Fibroblast of lung (primary cell): ENCODE results near the gene RASL11B. TPM values are rescaled to one million over a fixed set of nuclear protein-coding genes. Genes with fewer than 3 reads are reported as not detected.

Source experiments
- DNase-seq, 2 donors: peaks; one replicate each; pipeline versions ENCODE4 v3.0.0 to v3.0.0-alpha.2; 2010; ENCODE audit warnings: low read depth in 2 of 2
- H2AFZ ChIP-seq: 2 replicates; pipeline ENCODE4 v1.5.1; 2012; ENCODE audit warnings: low read length, control low read depth, inconsistent platforms
- H3K27ac ChIP-seq: 2 replicates; pipeline ENCODE4 v1.5.1; 2011; ENCODE audit warnings: low read length, control low read depth; ENCODE audit not compliant: insufficient read depth
- H3K27me3 ChIP-seq: 2 replicates; pipeline ENCODE4 v1.5.1; 2011; ENCODE audit warnings: mild to moderate bottlenecking, low read length; ENCODE audit not compliant: control insufficient read depth, insufficient read depth
- H3K36me3 ChIP-seq: 2 replicates; pipeline ENCODE4 v1.5.1; 2011; ENCODE audit warnings: low read length; ENCODE audit not compliant: control insufficient read depth, insufficient read depth
- H3K4me1 ChIP-seq: 2 replicates; pipeline ENCODE4 v1.5.1; 2011; ENCODE audit warnings: low read length; ENCODE audit not compliant: control insufficient read depth, insufficient read depth; ENCODE audit errors: extremely low read depth
- H3K4me2 ChIP-seq: 2 replicates; pipeline ENCODE4 v1.5.1; 2011; ENCODE audit warnings: low read length, control low read depth; ENCODE audit not compliant: insufficient read depth; ENCODE audit errors: extremely low read depth
- H3K4me3 ChIP-seq, 4 experiments: fragments of 200-600 bp in 1 of 4; sonication (generic) in 1 of 4; replicated peaks in 1 of 4; 2 replicates each; pipeline ENCODE4 v1.5.1; 2011 to 2016; ENCODE audit warnings: low read length in 4 of 4, low read depth in 3 of 4, mild to moderate bottlenecking in 3 of 4, control low read depth in 2 of 4, inconsistent platforms in 1 of 4, mixed read lengths in 1 of 4; ENCODE audit not compliant: insufficient read depth in 1 of 4; ENCODE audit errors: control extremely low read depth in 1 of 4
- H3K79me2 ChIP-seq: 2 replicates; pipeline ENCODE4 v1.5.1; 2012; ENCODE audit warnings: mild to moderate bottlenecking, low read length, inconsistent platforms; ENCODE audit not compliant: control insufficient read depth, insufficient read depth
- H3K9ac ChIP-seq: 2 replicates; pipeline ENCODE4 v1.5.1; 2011; ENCODE audit warnings: mild to moderate bottlenecking, low read length, control low read depth; ENCODE audit not compliant: insufficient read depth
- H3K9me3 ChIP-seq: 2 replicates; pipeline ENCODE4 v1.5.1; 2012; ENCODE audit warnings: low read depth, low read length; ENCODE audit not compliant: control insufficient read depth, insufficient read depth
- H4K20me1 ChIP-seq: 2 replicates; pipeline ENCODE4 v1.5.1; 2011; ENCODE audit warnings: low read length; ENCODE audit not compliant: control insufficient read depth, insufficient read depth; ENCODE audit errors: extremely low read depth
- EZH2 ChIP-seq: IDR thresholded peaks from 2 replicates; pipeline ENCODE4 v1.5.1; 2012; ENCODE audit warnings: low read length, control low read depth, mild to moderate bottlenecking; ENCODE audit errors: missing control alignments
- polyA plus RNA-seq, 2 donors: library from polyadenylated mRNA; depleted of rRNA in 1 of 2; stranded (reverse) in 1 of 2; unstranded in 1 of 2; fragments of >200 nt; gene quantifications; 2 replicates each; pipeline ENCODE4 v1.2.1, GENCODE V29; 2011 to 2012; ENCODE audit warnings: missing spikeins in 1 of 2
- total RNA-seq: library from RNA; depleted of rRNA; stranded (reverse); fragments of >200 nt; gene quantifications from 2 replicates; pipeline ENCODE4 v1.2.1, GENCODE V29; 2014
- TF ChIP-seq, protein P1 (sequence below), 2 donors: IDR thresholded peaks in 1 of 2; conservative IDR thresholded peaks in 1 of 2; 1 replicate in 1 of 2; 2 replicates in 1 of 2; pipeline ENCODE4 v1.5.1; 2011 to 2012; ENCODE audit warnings: low read length in 2 of 2, control low read depth in 1 of 2, inconsistent platforms in 1 of 2, low read depth in 1 of 2, mild to moderate bottlenecking in 1 of 2

The RASL11B gene
- total and polyA plus RNA-seq, 2 donors (not counting 1 experiment from before 2014, with no cell fraction given): 2.1 to 15.2 TPM

DNA sequence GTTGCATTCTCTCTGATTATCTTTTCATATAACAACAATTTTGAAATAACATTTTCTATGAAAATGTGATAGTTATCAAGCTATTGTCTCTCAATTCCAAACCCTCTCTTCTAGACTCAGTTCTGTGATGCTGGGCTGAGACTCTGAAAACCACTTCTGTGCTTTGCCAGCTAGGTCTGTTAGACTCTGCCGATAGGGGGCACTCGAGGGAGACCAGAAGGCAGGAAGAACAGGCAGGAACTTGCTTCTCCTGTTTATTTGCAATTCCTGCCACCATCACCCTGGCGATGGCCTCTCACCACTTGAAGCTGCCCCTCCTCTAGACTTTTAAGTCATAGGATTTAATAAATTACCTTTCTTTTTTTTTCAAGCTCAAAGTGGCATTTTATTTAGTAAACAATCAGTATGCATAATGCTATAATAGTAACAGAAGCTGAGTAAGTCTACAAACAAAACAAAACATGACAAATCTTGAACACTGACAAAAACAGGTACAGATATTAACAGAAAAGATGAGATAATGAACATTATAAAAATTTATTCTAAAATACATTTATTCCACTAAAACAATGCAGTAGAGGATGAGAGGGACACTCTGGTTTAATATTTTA is 49.7 kb downstream of the RASL11B start:
- Histone ChIP-seq H3K9ac (no peak overlapping the region), H3K9me3 (no peaks in the 10 kb centered on the region), H3K4me3 (no peak overlapping the region), H3K4me2 (no peak overlapping the region), H3K27me3 (no peaks in the 10 kb centered on the region), H3K4me1 (peaks cover 8% of the 10 kb centered on the region), H4K20me1 (no peaks in the 10 kb centered on the region), H3K79me2 (no peaks in the 10 kb centered on the region), H2AFZ (no peak overlapping the region), H3K36me3 (no peaks in the 10 kb centered on the region), H3K27ac (no peak overlapping the region)
- peak; percentile 51 to 75 for DNase-seq
- no peak for TF ChIP-seq EZH2
- TF ChIP-seq, protein P1, sequence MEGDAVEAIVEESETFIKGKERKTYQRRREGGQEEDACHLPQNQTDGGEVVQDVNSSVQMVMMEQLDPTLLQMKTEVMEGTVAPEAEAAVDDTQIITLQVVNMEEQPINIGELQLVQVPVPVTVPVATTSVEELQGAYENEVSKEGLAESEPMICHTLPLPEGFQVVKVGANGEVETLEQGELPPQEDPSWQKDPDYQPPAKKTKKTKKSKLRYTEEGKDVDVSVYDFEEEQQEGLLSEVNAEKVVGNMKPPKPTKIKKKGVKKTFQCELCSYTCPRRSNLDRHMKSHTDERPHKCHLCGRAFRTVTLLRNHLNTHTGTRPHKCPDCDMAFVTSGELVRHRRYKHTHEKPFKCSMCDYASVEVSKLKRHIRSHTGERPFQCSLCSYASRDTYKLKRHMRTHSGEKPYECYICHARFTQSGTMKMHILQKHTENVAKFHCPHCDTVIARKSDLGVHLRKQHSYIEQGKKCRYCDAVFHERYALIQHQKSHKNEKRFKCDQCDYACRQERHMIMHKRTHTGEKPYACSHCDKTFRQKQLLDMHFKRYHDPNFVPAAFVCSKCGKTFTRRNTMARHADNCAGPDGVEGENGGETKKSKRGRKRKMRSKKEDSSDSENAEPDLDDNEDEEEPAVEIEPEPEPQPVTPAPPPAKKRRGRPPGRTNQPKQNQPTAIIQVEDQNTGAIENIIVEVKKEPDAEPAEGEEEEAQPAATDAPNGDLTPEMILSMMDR (conservative IDR thresholded peaks at IDR 0.05 in 1 of 2, IDR thresholded peaks at IDR 0.05 in 1 of 2; ENCODE audit: low read depth in 1 of 2, low read length in 2 of 2): peak; percentile 70 to 85

DNA sequence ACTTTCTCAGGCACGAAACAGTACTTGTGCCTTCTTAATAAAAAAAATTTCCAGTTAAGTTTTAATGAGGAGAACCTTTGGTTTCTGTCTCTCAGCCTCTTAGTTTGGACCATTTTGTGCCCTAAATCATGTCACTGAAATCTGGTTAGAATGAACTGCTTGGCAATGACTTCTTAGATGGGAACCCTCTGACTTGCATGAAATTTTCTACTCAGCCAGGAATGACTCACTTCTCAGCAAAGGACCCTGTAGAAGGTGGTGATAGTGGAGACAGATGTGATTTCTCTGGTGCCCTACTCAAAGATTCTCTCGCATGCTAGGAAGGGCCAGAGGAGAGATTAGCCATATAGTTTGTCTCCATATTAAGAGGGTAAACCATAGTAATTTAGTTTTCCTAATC is 50.5 kb downstream of the RASL11B start:
- no peaks in the 10 kb centered on the region for H3K36me3 ChIP-seq
- H3K27ac ChIP-seq: no peak overlapping the region
- DNase-seq: peak in 1 of 2 donors; percentile 44
- TF ChIP-seq, protein P1 (conservative IDR thresholded peaks at IDR 0.05 in 1 of 2, IDR thresholded peaks at IDR 0.05 in 1 of 2; ENCODE audit: low read depth in 1 of 2, low read length in 2 of 2): no peak
- no peak for TF ChIP-seq EZH2
- H3K79me2 ChIP-seq: no peaks in the 10 kb centered on the region
- no peaks in the 10 kb centered on the region for H4K20me1 ChIP-seq
- no peaks in the 10 kb centered on the region for H3K27me3 ChIP-seq
- peaks cover 8% of the 10 kb centered on the region for H3K4me1 ChIP-seq
- H3K4me3 ChIP-seq: no peak overlapping the region
- H3K9me3 ChIP-seq: no peaks in the 10 kb centered on the region
- H3K4me2 ChIP-seq: no peak overlapping the region
- no peak overlapping the region for H2AFZ ChIP-seq
- no peak overlapping the region for H3K9ac ChIP-seq

DNA sequence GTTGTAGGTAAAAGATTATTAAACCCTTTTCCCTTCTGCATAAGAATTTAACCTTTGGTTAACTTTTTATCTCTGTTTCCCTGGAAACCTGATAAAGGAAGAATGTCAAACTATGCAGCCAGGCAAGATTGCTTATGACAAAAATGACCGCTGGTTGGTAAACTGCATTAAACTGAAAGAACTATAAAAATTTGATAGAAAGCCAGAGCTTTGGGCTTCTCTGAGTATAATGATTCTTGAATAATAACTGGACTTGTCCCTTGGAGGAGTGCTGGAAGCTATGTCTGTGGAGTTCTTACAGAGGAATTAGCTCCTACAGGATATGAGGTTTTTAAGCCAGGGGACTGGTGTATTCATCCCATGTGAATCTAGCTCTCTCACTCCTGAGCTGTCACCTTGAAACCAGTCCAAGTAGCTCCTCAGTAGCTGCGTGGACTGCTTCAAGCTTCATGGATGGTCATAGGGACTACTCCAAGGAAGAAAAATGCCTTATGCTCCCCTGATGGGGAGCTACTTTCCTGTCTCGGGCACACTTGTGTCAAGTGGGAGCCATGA is 52.0 kb downstream of the RASL11B start:
- Histone ChIP-seq H3K4me2 (no peak overlapping the region), H4K20me1 (no peaks in the 10 kb centered on the region), H3K4me3 (no peak overlapping the region), H3K79me2 (no peaks in the 10 kb centered on the region), H3K4me1 (peaks cover 4% of the 10 kb centered on the region), H3K9me3 (no peaks in the 10 kb centered on the region), H2AFZ (no peak overlapping the region), H3K27ac (no peak overlapping the region), H3K27me3 (no peaks in the 10 kb centered on the region), H3K36me3 (no peaks in the 10 kb centered on the region), H3K9ac (no peak overlapping the region)
- DNase-seq: peak; percentile 55 to 86
- TF ChIP-seq EZH2: no peak
- TF ChIP-seq, protein P1 (conservative IDR thresholded peaks at IDR 0.05 in 1 of 2, IDR thresholded peaks at IDR 0.05 in 1 of 2; ENCODE audit: low read depth in 1 of 2, low read length in 2 of 2): no peak
